Stimulated activated CD4-positive, alpha-beta T cell treated with anti-CD3 and anti-CD28 coated beads, TNF-alpha, amount 100 ng/mL, for 1 hour (primary cell): ENCODE data around the gene TNFRSF8.

Source experiments
- DNase-seq, 3 donors: peaks; one replicate each; pipeline ENCODE4 v3.0.0-alpha.2; 2020; ENCODE audit warnings: low read depth in 3 of 3, low spot score in 1 of 3

Gene TNFRSF8

DNA sequence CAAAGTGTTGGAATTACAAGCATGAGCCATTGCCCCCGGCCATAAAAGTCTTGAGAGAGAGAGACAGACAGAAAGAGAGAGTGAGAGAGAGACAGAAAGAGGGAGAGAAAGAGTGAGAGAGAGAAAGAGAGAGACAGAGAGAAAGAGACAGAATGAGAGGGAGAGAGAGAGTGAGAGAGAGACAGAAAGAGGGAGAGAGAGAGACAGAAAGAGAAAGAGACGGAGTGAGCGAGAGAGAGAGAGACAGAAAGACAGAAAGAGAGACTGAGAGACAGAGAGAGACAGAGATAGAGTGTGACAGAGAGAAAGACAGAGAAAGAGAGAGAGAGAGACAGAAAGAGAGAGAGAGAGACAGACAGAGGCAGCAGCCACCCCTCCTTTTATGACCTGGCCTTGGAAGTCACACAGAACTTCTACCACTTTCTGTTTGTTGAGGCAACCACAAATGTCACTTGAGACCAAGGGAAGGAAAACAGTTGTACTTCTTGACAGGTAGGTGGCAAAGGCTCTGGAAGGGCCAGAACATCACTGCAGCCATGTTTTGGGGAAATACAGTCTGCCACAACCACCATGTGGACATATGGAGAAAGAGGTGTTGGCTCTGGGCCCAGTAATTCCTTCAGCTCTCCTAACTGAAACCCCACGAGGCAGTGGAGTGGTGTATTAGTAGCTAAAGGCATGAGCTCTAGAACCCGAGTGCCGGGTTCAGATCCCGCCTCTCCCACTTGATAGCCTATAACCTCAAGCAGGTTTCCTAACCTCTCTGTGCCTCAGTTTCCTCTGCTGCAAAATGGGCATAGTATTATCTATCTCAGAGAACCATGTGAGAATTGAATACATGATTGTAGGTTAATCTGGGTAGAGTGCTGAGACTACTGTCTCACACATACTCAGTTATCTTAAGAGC, 50.6 kb downstream of the TNFRSF8 start:
- DNase-seq, result no peak

DNA sequence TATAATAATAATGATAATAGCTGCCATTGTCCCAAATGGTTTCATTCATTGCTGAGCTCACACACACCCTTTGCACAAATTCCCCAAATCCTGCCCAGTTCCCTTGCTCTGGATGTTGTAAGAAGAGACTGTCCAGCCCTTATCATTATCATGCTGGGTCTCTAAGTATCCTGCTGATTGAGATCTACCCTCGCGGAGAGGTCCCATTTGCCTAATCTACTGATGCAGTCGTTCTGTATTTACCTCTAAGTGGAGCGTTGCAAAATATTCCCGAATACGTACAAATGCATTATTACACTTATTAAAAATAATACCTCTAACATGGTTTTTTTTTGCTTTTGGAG, 51.2 kb downstream of the TNFRSF8 start:
- no peak for DNase-seq

DNA sequence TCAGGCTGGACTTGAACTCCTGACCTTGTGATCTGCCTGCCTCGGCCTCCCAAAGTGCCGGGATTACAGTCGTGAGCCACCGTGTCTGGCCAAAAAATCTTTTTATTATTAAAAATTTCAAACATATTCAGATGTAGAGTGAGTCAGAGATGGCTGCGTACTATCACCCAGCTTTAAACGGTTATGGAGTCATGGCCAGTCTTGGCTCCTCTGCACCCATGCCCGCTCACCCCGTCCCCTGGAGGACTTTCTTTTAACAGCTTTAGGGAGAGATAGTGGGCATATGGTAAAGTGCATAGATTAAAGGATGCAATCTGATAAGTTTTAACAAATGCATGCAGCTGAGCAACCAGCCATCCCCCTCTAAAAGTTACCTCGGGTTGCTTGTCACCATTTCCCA, 51.8 kb downstream of the TNFRSF8 start:
- DNase-seq, result no peak

DNA sequence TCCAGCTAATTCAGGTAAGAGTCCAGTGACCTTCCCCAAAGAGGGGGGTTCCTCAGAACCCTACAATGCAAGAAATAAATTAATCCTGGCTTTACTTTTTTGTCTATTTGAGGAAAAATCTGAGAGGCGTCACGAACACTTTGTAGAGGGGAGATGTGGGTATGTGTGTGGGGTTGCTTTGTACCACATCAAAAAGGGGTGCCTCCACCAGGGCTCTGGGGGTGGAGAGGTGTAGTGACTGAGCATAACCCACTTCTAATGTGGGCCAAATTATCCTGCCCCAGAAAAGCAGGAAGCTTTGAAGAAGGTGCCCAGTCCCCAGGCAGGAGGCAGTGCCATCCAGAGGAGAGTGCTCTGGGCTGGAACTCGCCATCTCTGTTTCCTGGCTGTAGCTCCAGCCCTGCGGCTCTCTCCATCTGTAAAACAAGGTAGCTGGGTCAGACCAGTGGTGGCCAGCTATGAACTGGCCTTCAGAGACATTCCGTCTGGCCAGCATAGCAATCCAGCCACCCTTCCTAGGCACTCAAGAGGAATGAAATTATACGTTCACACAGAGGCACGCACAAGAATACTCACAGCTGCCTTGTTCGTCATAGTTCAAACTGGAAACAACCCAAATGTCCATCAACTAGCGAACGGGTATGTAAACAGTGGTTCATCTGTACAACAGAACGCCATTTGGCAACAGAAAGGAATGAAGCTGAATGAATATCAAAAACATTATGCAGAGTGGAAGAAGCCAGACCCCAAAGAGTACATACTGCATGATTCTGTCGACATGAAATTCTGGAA, 58.3 kb downstream of the TNFRSF8 start:
- DNase-seq, result no peak

DNA sequence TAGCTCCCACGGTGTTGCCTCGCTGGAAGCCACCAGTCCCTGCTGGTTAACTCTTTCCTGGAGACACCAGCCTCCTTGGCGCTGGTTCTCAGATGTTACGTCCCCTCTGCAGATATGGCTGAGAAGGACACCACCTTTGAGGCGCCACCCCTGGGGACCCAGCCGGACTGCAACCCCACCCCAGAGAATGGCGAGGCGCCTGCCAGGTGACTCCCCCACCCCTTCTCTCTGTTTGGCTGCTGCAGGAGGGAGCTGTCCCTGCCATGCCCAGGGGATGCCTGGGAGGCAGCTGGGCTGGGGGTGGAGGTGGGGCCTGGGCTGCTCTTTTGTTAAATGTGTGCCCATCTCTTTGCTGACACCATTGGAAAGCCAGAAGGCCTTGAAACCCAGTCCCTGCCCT, 60.1 kb downstream of the TNFRSF8 start:
- no peak for DNase-seq

DNA sequence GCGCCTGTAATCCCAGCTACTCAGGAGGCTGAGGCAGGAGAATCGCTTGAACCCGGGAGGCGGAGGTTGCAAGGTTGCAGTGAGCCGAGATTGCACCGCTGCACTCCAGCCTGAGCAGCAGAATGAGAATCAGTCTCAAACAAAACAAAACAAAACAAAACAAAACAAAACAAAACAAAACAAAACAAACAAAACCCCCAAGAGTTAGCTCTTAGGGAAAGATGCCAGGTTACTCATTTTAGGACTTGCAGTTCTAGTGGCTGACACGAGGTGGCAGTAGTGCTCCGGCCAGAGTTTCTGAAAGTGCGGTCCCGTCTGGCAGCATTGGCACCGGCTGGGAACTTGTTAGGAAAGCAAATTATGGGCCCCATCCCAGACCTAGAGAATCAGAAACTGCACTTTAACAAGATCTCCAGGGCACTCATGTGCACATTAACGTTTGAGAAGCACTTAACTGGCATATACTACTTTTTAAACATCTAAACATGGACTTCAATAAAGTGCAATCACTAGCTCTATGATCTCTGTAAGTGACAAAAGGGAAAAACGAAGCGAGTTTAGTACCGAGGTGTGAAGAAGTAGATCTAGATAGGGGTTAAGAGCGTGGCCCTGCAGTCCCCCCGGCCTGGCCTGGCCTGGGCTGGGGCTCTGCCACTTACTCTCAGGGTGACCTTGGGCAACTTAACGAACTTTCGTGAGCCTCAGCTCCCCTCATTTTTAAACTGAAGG, 61.8 kb downstream of the TNFRSF8 start:
- peak; percentile 50 to 74 (median 71) for DNase-seq

DNA sequence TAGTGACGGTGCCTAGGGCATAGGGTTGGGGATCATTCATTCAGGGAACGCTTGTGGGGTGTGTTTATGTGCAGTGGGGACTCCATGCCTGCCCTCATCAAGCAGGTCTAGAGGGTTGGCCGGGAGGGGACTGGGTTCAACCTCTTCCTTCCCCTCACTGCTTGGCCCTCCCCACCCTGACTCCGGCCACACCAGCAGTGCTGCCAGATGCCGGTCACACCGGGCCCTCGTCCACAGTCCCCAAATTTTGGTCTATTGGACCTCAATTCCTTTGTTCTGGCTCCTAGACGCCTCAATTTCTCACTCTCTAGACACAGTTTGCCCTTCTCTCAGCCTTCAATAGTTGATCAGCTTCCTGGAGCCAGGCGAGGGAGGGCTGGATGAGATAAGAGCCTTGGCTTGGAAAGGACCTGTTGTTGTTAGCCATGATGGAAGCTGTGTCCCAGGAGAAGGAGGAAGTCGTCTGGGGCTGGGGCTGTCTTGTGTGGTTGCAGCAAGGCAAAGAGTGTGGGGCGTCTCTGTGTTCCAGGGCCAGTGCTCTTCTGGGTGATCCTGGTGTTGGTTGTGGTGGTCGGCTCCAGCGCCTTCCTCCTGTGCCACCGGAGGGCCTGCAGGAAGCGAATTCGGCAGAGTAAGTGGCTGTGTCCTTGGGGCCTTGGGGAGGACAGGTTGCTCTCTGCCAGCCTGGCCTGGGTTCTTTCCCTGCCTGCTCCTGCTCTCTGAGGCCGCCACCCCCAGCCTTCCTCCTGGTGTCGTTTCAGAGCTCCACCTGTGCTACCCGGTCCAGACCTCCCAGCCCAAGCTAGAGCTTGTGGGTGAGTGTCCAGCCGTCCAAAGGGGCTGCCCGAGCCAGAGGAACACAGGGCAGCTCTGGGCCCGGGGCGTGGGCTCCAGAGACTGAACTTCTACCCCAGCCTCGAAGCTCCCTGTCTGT, 62.6 kb downstream of the TNFRSF8 start:
- DNase-seq, result no peak

DNA sequence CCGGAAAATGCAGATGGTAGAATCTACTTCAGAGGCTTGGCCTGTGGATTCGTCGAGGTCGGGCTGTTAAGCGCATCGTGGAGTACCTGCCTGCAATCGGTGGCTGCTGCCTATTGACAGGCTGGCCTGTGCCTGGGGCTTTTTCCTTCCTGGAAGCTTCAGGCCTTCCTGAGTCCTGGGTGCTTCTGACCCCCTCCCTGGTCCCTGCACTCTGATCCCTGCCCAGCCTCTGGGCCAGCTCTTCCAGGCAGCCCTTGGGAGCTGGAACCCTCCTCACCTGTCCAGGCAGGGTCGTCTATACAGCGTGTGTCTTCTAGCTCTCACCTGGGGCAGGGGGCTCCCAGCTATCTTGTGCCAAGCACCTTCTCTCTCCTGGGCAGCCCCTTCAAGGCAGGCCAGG, 63.7 kb downstream of the TNFRSF8 start:
- DNase-seq, result no peak

DNA sequence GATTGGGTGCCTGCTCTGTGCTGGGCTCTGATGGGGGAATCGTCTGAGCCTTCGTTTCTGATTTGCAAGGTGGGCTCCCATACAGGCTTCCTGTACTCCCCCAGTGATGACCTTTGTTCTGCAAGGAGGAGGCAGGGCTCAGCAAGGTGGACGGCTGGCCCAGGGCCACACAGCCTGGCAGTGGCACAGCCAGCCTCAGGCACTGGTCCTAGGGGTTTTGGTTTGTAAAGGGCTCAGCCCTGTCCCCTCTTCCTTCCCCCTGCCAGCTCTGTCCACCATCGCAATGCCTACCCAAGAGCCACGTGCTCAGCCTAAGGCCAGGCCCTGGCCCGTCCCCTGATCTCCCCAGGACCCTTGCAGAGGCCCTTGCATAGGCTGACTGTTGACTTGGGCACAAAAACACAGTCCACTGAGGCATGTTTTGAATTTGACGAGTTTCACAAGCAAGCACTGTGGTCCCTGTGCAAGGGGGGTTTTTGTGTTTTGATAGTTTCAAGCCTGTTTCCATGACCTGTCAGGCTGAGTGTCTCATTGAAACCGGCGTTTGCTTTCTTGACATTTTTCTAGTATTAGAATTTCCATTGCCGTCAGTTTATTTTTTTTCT, 64.2 kb downstream of the TNFRSF8 start:
- DNase-seq, result no peak

DNA sequence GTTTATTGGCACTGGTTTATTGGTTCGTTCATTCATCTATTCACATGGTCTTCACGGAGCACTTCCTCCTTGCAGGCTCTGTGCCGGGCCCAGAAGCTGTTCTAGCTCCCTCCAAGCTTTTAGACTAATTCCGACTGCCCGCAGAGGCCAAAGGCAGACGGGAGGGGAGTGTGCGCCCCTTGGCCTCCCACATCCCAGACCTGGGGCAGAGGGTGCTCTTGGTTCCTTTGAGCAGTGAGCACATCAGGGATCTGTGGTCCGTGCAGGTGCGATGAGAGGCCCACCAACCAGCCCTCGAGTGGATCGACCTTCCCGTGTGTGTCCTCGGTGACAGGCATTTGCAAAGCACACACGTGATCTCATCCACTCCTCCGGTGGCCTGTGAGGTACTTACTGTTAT, 65.0 kb downstream of the TNFRSF8 start:
- DNase-seq, result no peak

DNA sequence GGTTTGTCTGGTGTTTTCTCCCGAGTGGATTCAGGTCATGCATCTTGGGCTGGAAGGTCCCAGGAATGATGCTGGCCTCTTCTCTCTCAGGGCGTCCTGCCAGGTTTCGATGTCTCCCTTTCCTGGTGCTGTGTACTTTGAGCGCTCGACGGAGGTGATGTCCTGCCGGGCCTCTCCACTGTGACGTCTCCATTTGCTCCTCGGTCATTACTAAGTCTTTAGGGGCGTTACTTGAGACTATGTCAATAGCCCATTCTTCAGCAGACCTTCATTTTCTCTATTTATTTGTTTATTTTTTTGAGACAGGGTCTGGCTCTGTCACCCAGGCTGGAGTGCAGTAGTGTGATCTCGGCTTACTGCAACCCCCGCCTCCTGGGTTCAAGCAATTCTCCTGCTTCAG, 66.5 kb downstream of the TNFRSF8 start:
- no peak for DNase-seq

DNA sequence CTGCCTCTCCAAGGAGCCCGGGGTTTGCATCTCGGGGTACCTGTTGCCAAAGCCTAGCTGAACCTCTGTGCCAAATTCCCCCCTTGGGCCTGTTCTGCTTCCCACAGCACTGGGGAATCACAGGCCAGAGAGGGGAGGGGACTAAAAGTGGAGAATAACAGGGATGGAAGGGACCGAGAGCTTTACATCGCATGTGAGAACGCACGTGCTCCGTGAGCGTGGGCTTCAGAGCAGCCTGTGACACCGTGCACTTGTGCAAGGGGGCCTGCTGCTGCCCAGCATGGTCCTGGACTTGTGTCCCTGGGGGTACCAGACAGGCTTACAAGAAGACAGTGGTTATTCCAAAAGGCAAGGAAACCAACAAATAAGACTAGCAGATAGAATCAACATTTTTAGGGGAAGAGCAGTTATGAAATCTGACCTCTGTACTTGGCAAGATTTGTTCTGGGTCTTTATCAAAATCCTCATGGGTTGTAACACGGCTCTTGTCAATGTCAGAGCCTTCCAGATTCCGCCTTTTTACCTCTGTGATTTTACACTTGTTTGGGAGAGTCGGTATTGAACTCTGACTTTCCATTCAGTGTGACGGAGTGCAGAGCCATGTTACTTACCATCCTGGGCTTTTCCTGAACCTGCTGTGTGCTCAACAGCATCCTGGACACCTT, 67.5 kb downstream of the TNFRSF8 start:
- no peak for DNase-seq

DNA sequence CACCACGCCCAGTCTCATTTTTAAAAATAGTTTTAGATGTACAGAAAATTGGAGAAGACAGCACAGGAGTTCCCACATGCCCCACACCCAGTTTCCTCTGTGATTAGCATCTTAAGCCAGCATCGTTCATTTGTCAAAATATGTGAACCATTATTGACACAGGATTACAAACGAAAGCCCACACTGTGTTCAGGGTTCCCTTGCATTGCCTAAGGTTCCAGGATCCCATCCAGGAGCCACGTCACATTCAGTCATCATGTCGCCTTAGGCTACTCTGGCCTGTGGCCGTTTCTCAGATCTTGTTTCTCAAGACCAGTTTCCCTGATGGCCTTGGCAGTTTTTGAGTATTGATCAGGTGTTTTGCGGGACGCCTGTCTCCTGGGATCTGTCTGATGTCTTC, 69.0 kb downstream of the TNFRSF8 start:
- DNase-seq, result no peak

DNA sequence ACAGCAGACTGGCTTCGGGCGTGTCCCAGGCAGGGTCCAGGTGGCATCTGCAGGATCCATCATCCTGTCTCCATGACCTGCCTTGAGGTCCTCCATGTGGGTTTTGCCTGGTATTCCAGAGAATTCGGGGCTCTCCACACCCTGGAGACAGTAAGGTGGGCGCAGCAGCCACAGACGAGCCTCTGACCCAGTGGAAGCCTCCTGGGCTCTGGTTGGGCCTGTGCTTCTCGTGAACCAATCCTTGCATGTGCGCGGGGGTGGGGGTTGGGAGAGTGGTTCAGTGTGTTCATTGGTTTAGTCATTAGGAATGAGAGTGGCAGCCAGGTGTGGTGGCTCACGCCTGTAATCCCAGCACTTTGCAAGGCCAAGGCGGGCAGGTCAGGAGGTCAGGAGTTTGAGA, 71.6 kb downstream of the TNFRSF8 start:
- no peak for DNase-seq

DNA sequence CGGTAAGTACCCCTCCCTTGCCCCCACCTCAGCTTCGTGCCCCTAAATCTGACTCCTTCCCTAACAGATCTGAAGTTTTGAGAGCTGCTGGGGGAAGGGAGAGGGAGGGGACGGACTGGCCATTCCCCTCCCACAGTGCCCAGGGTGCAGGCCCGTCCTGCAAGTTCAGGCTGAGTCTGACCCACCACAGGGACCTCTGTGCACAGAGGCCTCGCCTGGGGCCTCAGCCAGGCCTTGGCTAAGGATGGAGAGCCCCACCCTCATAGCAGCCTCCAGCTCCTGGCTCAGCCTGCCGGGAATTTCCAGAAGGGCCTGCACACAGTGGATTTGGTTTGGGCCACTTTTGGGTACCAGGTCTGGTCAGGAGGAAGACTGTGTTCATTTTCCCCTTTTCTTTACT, 72.5 kb downstream of the TNFRSF8 start:
- DNase-seq, result no peak

DNA sequence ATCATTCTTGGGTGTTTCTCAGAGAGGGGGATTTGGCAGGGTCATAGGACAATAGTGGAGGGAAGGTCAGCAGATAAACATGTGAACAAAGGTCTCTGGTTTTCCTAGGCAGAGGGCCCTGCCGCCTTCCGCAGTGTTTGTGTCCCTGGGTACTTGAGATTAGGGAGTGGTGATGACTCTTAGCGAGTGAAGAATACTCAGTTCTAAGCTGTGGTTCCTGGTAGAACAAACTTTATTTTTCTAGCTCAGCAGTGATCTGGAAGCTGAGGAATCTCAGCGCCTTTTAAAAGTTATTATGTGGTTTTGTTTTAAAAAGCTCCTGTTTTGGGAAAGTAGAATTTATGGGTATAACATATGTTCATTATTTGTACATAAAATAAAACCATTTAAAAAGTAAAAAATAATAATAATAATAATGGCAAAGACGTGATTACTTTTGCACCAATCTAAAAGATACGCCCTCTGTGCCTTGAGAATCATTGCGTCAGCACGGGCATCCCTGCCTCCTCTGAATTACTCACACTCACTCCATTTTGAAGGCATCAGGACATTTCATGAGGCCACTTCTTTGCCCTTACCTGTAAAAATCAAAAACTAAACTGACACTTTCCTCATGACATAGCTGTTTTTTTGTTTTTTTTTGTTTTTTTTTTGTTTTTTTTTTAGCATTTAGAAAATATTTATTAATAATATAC, 74.0 kb downstream of the TNFRSF8 start:
- no peak for DNase-seq

DNA sequence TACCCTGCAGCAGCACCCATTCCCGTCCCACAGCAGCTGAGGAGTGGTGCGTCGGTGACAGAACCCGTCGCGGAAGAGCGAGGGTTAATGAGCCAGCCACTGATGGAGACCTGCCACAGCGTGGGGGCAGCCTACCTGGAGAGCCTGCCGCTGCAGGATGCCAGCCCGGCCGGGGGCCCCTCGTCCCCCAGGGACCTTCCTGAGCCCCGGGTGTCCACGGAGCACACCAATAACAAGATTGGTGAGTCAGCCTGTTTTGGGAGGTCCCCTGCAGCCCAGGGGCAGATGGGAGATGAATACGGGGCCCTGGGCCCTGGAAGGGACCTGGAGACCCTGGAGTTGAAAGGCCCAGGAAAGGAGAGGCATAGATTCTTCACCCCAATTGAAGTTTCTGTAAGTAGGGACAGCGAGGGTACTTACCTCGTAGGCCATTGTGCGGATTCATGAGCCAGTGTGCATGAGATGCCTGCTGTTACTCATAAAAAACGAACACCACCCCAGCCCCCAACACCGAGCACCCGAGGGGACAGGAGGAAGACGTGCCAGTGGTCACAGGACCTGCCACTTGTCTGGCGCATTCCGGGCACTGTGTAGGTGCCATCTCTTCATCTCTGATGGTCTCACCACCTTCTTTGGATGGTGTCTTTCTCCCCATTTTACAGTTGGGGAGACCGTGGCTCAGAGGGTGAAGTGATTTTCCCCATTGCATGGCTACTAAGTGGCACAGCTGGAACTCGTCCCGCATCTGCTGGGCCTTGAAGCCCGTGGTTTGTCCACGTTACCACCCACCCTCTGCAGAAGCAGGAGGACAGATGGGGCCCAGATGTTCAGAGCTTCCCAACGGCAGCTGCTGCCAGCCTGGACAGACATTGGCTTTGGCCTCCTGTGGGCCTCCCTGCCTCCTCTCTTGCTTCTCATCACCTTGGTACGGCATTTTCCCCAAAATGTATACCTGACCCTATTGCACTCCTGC, 75.4 kb downstream of the TNFRSF8 start:
- DNase-seq, result no peak

DNA sequence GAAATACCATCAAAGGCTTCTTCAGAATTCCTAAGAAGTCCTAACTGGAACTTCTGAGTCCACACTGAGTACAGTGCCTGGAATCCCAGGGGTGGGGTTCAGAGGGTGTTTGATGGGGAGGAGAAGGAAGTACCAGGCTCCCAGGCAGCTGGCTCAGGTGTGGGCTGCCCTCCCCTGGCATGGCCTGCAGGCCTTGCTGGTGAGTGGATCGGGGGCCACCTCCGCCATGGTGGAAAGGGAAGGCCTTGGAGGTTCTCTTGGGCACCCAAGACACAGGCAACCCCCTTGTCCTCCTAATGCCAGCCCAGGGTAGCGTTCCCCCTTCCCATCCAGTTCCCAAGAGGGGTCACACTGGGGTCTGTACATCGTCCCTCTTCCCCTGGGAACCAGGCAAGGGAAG, 76.9 kb downstream of the TNFRSF8 start:
- no peak for DNase-seq
